SU-DHL-6 (cell line): ENCODE results near the gene NMNAT1.

ENCODE experiments used
- H2AFZ ChIP-seq: fragments of 200-600 bp; sonication (generic); 2 replicates; pipeline ENCODE4 v1.6.1; 2014; ENCODE audit warnings: low read depth, mild to moderate bottlenecking, moderate library complexity, mixed read lengths, antibody characterized with exemption, low read length; ENCODE audit not compliant: severe bottlenecking
- H3F3A ChIP-seq: fragments of 200-600 bp; shearing (Covaris generic); 2 replicates; pipeline ENCODE4 v1.6.0; 2016; ENCODE audit warnings: antibody characterized with exemption, mild to moderate bottlenecking; ENCODE audit not compliant: insufficient read depth
- H3K27ac ChIP-seq: fragments of 200-600 bp; sonication (generic); 2 replicates; pipeline ENCODE4 v1.5.1; 2016; ENCODE audit warnings: low read depth, mild to moderate bottlenecking, low read length, moderate library complexity, mixed read lengths
- H3K27me3 ChIP-seq: fragments of 200-600 bp; sonication (generic), shearing (Covaris generic); 2 replicates; pipeline ENCODE4 v1.6.0; 2014; ENCODE audit warnings: mild to moderate bottlenecking, low read length
- H3K36me3 ChIP-seq: fragments of 200-600 bp; sonication (generic); 2 replicates; pipeline ENCODE4 v1.6.1; 2014; ENCODE audit warnings: mild to moderate bottlenecking, low read length, mixed read lengths
- H3K4me2 ChIP-seq: fragments of 300-600, 200-600 bp; shearing (Covaris generic), sonication (generic); 2 replicates; pipeline ENCODE4 v1.6.0; 2014; ENCODE audit warnings: low read length, low read depth, mild to moderate bottlenecking; ENCODE audit not compliant: poor library complexity, severe bottlenecking
- H3K4me3 ChIP-seq: fragments of 200-600 bp; sonication (generic); 2 replicates; pipeline ENCODE4 v1.5.1; 2014; ENCODE audit warnings: antibody characterized with exemption, low read length, mild to moderate bottlenecking, mixed read lengths; ENCODE audit not compliant: insufficient read depth, poor library complexity, severe bottlenecking
- H3K79me2 ChIP-seq: fragments of 200-600 bp; sonication (generic); 2 replicates; pipeline ENCODE4 v1.6.1; 2014; ENCODE audit warnings: mild to moderate bottlenecking, low read length, moderate library complexity; ENCODE audit not compliant: insufficient read depth
- H3K9ac ChIP-seq: fragments of 200-600 bp; sonication (generic); 2 replicates; pipeline ENCODE4 v1.7.0; 2014; ENCODE audit warnings: mild to moderate bottlenecking, low read length
- H3K9me2 ChIP-seq: fragments of 200-600 bp; sonication (generic); replicated peaks from 2 replicates; pipeline ENCODE4 v1.6.1; 2014; ENCODE audit warnings: low read length; ENCODE audit not compliant: insufficient read depth
- H3K9me3 ChIP-seq: fragments of 200-600 bp; sonication (generic); 2 replicates; pipeline ENCODE4 v1.6.1; 2014; ENCODE audit warnings: low read length, mixed read lengths; ENCODE audit not compliant: insufficient read depth
- H4K20me1 ChIP-seq: fragments of 200-600 bp; sonication (generic); 2 replicates; pipeline ENCODE4 v1.6.1; 2014; ENCODE audit warnings: low read depth, mild to moderate bottlenecking, antibody characterized with exemption, low read length, moderate library complexity, mixed read lengths
- CTCF ChIP-seq: fragments of 200-600 bp; sonication (generic); IDR thresholded peaks from one replicate; pipeline ENCODE4 v1.5.1; 2017; ENCODE audit warnings: antibody characterized with exemption, mild to moderate bottlenecking, low read length, moderate library complexity; ENCODE audit not compliant: insufficient read depth, poor library complexity, severe bottlenecking
- EZH2phosphoT487 ChIP-seq: fragments of 200-600 bp; sonication (generic), shearing (Covaris generic); conservative IDR thresholded peaks from 2 replicates; pipeline ENCODE4 v1.6.1; 2018; ENCODE audit warnings: mild to moderate bottlenecking, antibody characterized with exemption, low read length, moderate library complexity, mixed read lengths

The NMNAT1 gene

GRCh38 chr1:9957726-9958125 lies 14.5 kb downstream of the NMNAT1 start:
- Histone ChIP-seq H3K79me2 (no peaks in the 10 kb centered on the region), H2AFZ (no peak overlapping the region)
- no peak for TF ChIP-seq EZH2phosphoT487
- no peak for TF ChIP-seq CTCF

DNA sequence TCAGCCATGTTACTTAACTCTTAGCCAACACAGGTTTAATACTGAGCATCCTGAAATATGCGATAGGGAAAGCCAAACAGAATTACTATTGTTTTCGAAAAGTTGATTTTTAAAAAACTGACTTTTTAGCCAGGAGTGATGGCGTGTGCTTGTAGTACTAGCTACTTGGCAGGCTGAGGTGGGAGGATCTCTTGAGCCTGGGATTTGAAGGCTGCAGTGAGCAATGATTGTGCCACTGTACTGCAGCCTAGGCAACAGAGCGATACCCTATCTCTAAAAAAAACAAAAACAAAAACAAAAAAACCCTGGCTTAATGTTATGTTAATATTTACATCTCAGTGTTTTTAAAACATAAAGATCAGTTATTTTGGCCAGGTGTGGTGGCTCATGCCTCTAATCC lies 16.7 kb downstream of the NMNAT1 start:
- no peak overlapping the region for H3K9ac ChIP-seq

More at GRCh38 chr1:9957726-9958125, 14.5 kb downstream of the NMNAT1 start:
- no peaks in the 10 kb centered on the region for H3F3A ChIP-seq
- H3K9me3 ChIP-seq: no peaks in the 10 kb centered on the region
- no peaks in the 10 kb centered on the region for H4K20me1 ChIP-seq
- no peaks in the 10 kb centered on the region for H3K9me2 ChIP-seq
- no peak overlapping the region for H3K4me2 ChIP-seq
- no peak overlapping the region for H3K9ac ChIP-seq
- H3K27me3 ChIP-seq: no peaks in the 10 kb centered on the region
- no peak overlapping the region for H3K4me3 ChIP-seq
- H3K27ac ChIP-seq: no peak overlapping the region
- H3K36me3 ChIP-seq: no peaks in the 10 kb centered on the region

DNA sequence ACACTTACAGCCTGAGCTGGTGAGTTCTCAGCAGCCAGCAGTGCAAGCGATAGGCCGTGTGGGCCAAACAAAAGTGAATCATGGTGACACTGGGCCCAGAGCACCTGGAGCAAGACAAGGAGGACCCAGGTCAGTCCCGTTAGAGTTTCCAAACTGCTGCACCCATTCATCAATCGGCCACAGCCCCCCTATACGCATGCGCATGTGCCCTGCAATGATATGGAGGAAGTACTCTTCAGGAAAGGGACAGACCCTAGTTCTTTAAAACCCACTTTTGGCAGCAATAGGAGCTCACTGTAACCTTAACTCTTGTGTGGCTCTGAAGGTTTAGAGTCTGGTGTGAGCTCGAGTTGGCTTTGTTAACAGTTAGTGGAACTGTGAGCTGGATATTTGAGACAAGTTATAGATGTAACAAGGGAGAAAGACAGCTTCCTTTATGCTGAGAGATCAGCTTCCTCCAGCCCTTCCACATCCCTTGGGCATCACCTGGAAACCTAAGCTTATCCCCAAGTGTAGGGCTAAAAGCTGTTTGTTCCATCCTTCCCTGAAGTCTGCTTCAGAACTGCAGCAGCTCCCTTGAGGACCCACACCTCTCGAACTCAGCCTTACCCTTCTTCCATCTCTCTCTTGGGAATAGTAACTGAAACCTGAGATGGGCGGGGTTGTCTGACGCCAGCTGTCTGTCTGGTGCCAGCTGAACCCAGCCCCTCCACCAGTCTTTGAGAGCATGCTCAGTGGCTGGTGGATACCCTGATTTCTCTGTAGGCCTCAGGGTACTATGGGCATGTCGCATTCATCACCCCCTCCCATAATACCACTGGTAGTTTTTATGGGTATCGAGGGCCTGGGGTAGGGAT lies 17.7 kb downstream of the NMNAT1 start:
- Histone ChIP-seq H3K79me2 (no peaks in the 10 kb centered on the region), H3K9ac (no peak overlapping the region), H3K4me2 (peak overlapping the region; percentile 9), H3K27ac (no peak overlapping the region), H3K9me2 (no peaks in the 10 kb centered on the region), H3K27me3 (no peaks in the 10 kb centered on the region), H2AFZ (no peak overlapping the region), H3K9me3 (no peaks in the 10 kb centered on the region), H3K36me3 (no peaks in the 10 kb centered on the region), H4K20me1 (no peaks in the 10 kb centered on the region), H3K4me3 (no peak overlapping the region), H3F3A (no peaks in the 10 kb centered on the region)
- TF ChIP-seq EZH2phosphoT487: no peak
- TF ChIP-seq CTCF: no peak

More for the DNA sequence above, 16.7 kb downstream of the NMNAT1 start:
- no peak overlapping the region for H3K27ac ChIP-seq
- H3K79me2 ChIP-seq: no peaks in the 10 kb centered on the region
- no peaks in the 10 kb centered on the region for H3K9me2 ChIP-seq
- H4K20me1 ChIP-seq: no peaks in the 10 kb centered on the region
- no peaks in the 10 kb centered on the region for H3K9me3 ChIP-seq
- H3K27me3 ChIP-seq: no peaks in the 10 kb centered on the region
- no peak overlapping the region for H3K4me2 ChIP-seq
- H3F3A ChIP-seq: no peaks in the 10 kb centered on the region
- H3K36me3 ChIP-seq: no peaks in the 10 kb centered on the region
- no peak overlapping the region for H2AFZ ChIP-seq
- H3K4me3 ChIP-seq: no peak overlapping the region
- TF ChIP-seq EZH2phosphoT487 (no peak), CTCF (no peak)
